Ovary (tissue), 3 donors: ENCODE results near the gene TST.

Experiments
- EP300 ChIP-seq: sonication (generic); formaldehyde crosslinking; IDR thresholded peaks from one replicate; pipeline ENCODE4 v1.6.1; 2017; ENCODE audit warnings: antibody characterized with exemption
- TF ChIP-seq, protein P1 (sequence below), 3 donors: fragments of 450-650 bp in 2 of 3; fragments of 200-600 bp in 1 of 3; IDR thresholded peaks; one replicate each; pipeline versions ENCODE4 v1.5.1 to v1.8.0; 2016 to 2022; ENCODE audit warnings: antibody characterized with exemption in 3 of 3, mild to moderate bottlenecking in 1 of 3
- donor health status: DM: no; HTN: no; CAD: no.

DNA sequence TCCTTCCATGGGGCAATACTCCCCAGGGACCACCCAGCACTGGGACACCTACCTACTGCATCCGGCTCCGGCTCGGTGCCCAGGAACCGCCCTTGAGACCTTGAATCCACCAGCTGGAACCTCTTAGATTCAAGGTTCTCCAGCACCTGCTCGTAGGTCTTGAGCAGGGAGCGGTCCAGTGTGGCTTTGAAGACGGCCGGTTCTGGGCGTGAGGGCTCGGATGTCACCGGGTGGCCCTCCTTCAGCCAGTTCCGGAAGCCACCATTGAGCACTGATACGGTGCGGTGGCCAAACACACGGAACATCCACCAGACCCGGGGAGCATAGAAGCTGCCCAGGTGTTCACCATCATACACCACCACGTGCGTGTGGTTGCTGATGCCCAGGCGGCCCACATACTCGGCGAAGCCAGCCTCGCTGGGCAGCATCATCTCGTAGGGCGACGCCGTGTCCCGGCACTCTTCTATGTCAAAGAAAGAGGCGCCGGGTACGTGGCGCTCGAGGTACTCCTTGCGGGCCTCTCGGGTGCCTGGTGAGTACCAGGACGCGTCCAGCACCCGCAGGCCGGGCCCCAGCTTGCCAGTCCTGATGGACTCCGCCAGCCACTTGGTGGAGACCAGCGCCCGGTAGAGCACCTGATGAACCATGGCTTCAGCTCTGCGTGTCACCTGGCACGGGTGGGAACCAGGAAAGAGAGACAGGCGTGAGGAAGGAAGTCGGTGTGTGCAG, 997 bp downstream of the TST start:
- TF ChIP-seq, protein P1, sequence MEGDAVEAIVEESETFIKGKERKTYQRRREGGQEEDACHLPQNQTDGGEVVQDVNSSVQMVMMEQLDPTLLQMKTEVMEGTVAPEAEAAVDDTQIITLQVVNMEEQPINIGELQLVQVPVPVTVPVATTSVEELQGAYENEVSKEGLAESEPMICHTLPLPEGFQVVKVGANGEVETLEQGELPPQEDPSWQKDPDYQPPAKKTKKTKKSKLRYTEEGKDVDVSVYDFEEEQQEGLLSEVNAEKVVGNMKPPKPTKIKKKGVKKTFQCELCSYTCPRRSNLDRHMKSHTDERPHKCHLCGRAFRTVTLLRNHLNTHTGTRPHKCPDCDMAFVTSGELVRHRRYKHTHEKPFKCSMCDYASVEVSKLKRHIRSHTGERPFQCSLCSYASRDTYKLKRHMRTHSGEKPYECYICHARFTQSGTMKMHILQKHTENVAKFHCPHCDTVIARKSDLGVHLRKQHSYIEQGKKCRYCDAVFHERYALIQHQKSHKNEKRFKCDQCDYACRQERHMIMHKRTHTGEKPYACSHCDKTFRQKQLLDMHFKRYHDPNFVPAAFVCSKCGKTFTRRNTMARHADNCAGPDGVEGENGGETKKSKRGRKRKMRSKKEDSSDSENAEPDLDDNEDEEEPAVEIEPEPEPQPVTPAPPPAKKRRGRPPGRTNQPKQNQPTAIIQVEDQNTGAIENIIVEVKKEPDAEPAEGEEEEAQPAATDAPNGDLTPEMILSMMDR (IDR thresholded peaks at IDR 0.05): no peak
- no peak for TF ChIP-seq EP300
